Measurements from ENCODE around the gene SERPINB10. TPM values are rescaled to one million over a fixed set of nuclear protein-coding genes. Genes with fewer than 3 reads are reported as not detected.

Gene SERPINB10
- total RNA-seq, 2 experiments from 2014 or later, result not detected

DNA sequence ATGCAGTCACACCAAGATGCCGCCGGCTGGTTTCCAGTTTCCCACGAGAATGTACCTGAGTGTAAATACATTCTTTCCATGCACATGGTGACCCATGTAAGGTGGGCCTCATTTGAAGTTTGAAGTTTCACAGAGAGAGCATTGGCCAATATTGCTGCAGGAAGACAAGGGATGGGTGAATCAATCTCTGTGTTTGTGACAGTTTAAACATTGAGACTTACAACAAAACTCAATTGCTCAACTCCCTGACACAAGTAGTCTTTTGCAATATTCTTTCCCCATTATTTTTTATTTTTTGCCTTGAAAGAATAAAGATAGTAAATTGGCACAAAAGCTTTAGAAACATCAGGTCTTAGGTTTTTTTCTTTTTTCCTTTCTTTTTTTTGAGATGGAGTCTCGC is 15.2 kb upstream of the SERPINB10 start:
- intact Hi-C loops (cut with DNase I, micrococcal nuclease), result no loop called here
- H3K27ac ChIP-seq (ENCODE audit: low read depth in 1 of 2, low read length in 2 of 2), result no peak overlapping the region
- POLR2A ChIA-PET, result no interaction called here

DNA sequence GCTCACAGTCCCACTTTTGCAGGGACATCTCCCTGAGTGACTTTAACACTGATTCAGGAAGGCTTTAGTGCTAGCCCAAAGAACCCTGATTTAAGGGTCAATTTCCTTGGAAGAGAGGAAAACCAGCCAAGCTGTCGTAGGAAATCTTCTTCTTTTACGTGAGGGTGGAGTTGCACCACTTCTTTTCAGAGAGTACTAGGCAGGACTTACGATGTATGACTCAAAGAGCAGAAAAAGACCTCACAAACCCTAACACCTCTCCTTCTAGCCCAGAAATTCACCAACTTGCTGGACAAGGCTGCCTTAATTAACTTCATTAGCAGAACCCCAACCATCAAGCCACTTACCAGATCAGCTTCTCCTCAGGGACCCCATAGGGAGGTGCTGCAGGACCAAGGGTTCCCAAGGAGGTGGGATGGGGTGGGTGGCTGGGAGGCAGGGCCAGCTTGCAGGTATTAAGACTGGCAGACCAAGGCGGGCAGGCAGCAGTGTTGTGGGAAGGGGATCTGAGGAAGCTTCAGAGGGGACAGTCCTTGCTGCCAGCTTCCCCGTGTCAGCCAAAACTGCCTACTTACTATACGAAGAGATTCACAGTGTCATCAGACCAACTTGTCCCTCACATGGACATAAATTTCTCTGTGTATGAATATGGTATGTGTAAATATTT is 13.5 kb upstream of the SERPINB10 start:
- CTCF ChIA-PET, result no interaction called here
- ATAC-seq (ENCODE audit: poor library complexity), result no peak
- Histone ChIP-seq H3K4me1 (ENCODE audit: insufficient read depth, low read length) (no peaks in the 10 kb centered on the region), H3K27ac (ENCODE audit: low read depth in 1 of 2, low read length in 2 of 2) (no peak overlapping the region), H3K27me3 (ENCODE audit: control insufficient read depth in 1 of 2, insufficient read depth in 2 of 2, low read length in 2 of 2) (peaks cover 0 to 8% of the 10 kb centered on the region in 2 experiments), H3K36me3 (ENCODE audit: insufficient read depth, low read length) (no peaks in the 10 kb centered on the region), H3K9me3 (ENCODE audit: control insufficient read depth in 1 of 2, insufficient read depth in 1 of 2, low read length in 2 of 2) (no peaks in the 10 kb centered on the region), H3K4me3 (ENCODE audit: low read length) (no peak overlapping the region)
- intact Hi-C loops (cut with DNase I, micrococcal nuclease), result no loop called here
- no peak for DNase-seq
- H3K4me1 Mint-ChIP-seq (ENCODE audit: low read depth), result no peaks in the 10 kb centered on the region
- H3K36me3 Mint-ChIP-seq (ENCODE audit: low read depth), result no peaks in the 10 kb centered on the region
- TF ChIP-seq, protein P1, sequence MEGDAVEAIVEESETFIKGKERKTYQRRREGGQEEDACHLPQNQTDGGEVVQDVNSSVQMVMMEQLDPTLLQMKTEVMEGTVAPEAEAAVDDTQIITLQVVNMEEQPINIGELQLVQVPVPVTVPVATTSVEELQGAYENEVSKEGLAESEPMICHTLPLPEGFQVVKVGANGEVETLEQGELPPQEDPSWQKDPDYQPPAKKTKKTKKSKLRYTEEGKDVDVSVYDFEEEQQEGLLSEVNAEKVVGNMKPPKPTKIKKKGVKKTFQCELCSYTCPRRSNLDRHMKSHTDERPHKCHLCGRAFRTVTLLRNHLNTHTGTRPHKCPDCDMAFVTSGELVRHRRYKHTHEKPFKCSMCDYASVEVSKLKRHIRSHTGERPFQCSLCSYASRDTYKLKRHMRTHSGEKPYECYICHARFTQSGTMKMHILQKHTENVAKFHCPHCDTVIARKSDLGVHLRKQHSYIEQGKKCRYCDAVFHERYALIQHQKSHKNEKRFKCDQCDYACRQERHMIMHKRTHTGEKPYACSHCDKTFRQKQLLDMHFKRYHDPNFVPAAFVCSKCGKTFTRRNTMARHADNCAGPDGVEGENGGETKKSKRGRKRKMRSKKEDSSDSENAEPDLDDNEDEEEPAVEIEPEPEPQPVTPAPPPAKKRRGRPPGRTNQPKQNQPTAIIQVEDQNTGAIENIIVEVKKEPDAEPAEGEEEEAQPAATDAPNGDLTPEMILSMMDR (IDR thresholded peaks at IDR 0.05), result no peak
- POLR2A ChIA-PET, result no interaction called here
- H3K9me3 Mint-ChIP-seq, result no peaks in the 10 kb centered on the region
- no peak overlapping the region for H3K27ac Mint-ChIP-seq
- H3K4me3 Mint-ChIP-seq, result no peak overlapping the region
- peaks cover 22% of the 10 kb centered on the region for H3K27me3 Mint-ChIP-seq

More for the DNA sequence above, 15.2 kb upstream of the SERPINB10 start:
- H3K4me3 Mint-ChIP-seq, result no peak overlapping the region
- H3K4me3 ChIP-seq (ENCODE audit: low read length), result no peak overlapping the region
- peaks cover 0 to 8% of the 10 kb centered on the region in 2 experiments for H3K27me3 ChIP-seq (ENCODE audit: control insufficient read depth in 1 of 2, insufficient read depth in 2 of 2, low read length in 2 of 2)
- H3K36me3 ChIP-seq (ENCODE audit: insufficient read depth, low read length), result no peaks in the 10 kb centered on the region
- no peaks in the 10 kb centered on the region for H3K9me3 Mint-ChIP-seq
- peaks cover 19% of the 10 kb centered on the region for H3K27me3 Mint-ChIP-seq
- H3K4me1 ChIP-seq (ENCODE audit: insufficient read depth, low read length), result no peaks in the 10 kb centered on the region
- CTCF ChIA-PET, result no interaction called here
- no peaks in the 10 kb centered on the region for H3K9me3 ChIP-seq (ENCODE audit: control insufficient read depth in 1 of 2, insufficient read depth in 1 of 2, low read length in 2 of 2)
- H3K36me3 Mint-ChIP-seq (ENCODE audit: low read depth), result no peaks in the 10 kb centered on the region
- ATAC-seq (ENCODE audit: poor library complexity) (no peak), DNase-seq (no peak)
- H3K4me1 Mint-ChIP-seq (ENCODE audit: low read depth), result no peaks in the 10 kb centered on the region
- H3K27ac Mint-ChIP-seq, result no peak overlapping the region
- TF ChIP-seq, protein P1 (IDR thresholded peaks at IDR 0.05), result no peak

DNA sequence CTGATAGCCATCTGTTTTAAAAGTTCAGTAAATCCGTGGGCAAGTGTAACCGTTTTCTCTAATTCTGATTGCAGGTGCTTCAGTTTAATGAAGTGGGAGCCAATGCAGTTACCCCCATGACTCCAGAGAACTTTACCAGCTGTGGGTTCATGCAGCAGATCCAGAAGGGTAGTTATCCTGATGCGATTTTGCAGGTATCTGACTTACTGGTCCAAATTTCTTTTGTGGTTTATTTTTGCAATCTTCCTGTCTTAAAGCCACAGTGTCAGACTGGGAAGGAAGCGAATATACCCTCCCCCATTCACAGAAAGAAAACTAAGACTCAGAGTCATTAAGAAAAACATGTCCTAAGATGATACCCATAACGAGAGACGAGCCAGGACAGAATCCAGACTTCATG is 12.6 kb upstream of the SERPINB10 start:
- peaks cover 18% of the 10 kb centered on the region for H3K27me3 Mint-ChIP-seq
- CTCF ChIA-PET, result no interaction called here
- H3K27me3 ChIP-seq (ENCODE audit: control insufficient read depth in 1 of 2, insufficient read depth in 2 of 2, low read length in 2 of 2), result peaks cover 0 to 8% of the 10 kb centered on the region in 2 experiments
- no peaks in the 10 kb centered on the region for H3K36me3 ChIP-seq (ENCODE audit: insufficient read depth, low read length)
- TF ChIP-seq, protein P1 (IDR thresholded peaks at IDR 0.05), result no peak
- no peaks in the 10 kb centered on the region for H3K4me1 ChIP-seq (ENCODE audit: insufficient read depth, low read length)
- H3K36me3 Mint-ChIP-seq (ENCODE audit: low read depth), result no peaks in the 10 kb centered on the region
- H3K9me3 Mint-ChIP-seq, result no peaks in the 10 kb centered on the region
- H3K27ac Mint-ChIP-seq, result no peak overlapping the region
- ATAC-seq (ENCODE audit: poor library complexity), result no peak
- no peak overlapping the region for H3K4me3 Mint-ChIP-seq
- H3K4me1 Mint-ChIP-seq (ENCODE audit: low read depth), result no peaks in the 10 kb centered on the region
- H3K4me3 ChIP-seq (ENCODE audit: low read length), result no peak overlapping the region
- no peaks in the 10 kb centered on the region for H3K9me3 ChIP-seq (ENCODE audit: control insufficient read depth in 1 of 2, insufficient read depth in 1 of 2, low read length in 2 of 2)
- POLR2A ChIA-PET, result no interaction called here
- DNase-seq, result no peak
- intact Hi-C loops (cut with DNase I, micrococcal nuclease), result no loop called here
- no peak overlapping the region for H3K27ac ChIP-seq (ENCODE audit: low read depth in 1 of 2, low read length in 2 of 2)
